OCI-M2 (cell line): ENCODE data around the gene RABGAP1L.

Experiments
- DNase-seq: peaks from one replicate; lab custom pipeline; 2025; ENCODE audit not compliant: unreplicated experiment; lab: John Stamatoyannopoulos, UW

Gene RABGAP1L

DNA sequence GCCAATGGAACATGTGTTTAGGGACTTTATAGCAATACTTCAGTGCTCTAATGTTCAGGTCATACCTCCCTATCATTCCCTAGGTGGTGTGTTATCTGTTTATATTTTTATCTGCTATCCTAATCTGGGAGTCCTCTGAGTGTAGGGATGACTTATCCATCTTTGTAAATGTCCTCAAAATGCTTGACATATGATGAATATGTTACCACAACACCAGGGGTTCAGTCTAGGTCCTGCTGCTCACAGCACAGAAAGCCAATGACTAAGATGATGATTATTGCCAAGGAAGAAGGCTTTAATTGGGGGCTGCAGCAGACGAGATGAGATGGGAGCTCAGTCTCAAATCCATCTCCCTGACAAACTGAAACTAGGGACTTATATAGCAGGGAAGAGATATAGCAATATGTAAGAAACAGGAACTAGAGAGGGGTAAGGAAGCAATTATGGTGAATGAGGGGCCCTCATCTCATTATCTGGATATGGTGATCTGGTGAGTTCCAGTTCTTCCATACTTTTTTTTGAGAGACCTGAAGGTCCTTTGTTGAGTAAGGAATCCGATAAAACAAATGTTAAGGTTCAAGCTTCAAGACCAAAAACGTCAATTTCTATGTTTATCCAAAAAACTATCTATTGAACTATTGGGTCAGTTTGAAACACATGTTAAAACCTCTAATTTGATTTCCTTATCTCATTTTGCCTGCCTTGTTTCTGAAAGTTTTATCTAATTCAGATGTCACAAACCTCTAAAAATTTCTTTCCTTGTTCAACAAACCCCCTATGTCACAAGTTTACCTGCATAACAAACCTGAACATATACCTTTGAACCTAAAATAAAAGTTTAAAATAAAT lies 583.7 kb downstream of the RABGAP1L start:
- DNase-seq = no peak

DNA sequence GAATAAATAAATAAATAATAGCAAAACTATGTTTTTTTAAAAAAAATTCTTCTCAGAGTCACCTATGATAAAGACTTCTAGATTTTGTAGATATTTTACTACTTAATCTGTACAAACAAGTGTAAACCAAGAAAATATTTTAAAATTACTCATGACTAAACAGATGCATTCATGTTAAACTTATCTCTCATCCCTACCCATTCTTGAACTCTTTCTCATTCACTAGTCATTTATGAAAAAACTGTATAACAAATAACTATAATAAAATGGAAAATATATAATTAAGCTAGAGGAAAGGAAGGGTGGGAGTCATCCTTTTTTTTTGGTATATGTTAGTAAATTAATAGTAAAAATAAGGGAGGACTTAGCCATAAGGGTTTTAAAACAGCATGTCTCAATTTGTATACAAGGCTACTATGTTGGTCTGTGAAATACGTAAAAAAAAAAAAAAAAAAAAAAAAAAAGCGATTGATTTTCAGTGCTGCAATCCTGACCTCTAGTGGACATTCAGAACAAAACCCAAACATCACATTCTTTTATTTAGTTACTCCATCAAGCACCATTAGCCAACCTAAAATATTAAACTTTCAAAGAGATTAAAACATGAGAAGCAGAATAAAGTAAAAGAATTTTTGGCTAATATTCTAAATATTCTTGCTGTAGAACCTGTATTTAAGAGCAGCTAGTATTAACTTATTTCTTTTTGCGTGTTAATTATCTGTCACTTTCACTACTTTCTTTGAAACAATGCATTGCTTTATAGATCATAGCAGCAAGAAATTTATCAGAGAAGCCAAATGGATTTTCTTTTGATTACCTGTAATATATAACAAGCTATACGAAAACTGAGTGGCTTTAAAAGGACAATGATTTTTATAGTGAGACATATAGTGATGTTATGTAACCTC lies 584.6 kb downstream of the RABGAP1L start:
- no peak for DNase-seq

DNA sequence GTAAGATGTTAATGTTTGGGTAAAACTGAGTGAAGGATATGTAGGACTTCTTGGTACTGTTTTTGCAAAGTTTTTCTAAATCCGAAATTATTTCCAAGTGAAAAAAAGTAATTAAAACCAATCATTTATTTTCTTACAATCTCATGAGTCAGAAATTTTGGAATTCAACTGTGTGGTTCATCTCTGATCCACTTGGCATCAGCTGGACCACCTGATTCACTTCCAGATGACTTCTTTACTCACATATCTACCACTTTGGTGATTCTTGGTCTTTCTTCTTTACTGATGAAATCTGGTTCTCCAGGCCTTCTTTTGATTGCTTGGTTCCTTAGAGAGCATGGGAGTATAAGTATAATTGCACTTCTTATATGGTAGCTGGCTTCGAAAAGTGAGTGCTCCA lies 585.6 kb downstream of the RABGAP1L start:
- no peak for DNase-seq

DNA sequence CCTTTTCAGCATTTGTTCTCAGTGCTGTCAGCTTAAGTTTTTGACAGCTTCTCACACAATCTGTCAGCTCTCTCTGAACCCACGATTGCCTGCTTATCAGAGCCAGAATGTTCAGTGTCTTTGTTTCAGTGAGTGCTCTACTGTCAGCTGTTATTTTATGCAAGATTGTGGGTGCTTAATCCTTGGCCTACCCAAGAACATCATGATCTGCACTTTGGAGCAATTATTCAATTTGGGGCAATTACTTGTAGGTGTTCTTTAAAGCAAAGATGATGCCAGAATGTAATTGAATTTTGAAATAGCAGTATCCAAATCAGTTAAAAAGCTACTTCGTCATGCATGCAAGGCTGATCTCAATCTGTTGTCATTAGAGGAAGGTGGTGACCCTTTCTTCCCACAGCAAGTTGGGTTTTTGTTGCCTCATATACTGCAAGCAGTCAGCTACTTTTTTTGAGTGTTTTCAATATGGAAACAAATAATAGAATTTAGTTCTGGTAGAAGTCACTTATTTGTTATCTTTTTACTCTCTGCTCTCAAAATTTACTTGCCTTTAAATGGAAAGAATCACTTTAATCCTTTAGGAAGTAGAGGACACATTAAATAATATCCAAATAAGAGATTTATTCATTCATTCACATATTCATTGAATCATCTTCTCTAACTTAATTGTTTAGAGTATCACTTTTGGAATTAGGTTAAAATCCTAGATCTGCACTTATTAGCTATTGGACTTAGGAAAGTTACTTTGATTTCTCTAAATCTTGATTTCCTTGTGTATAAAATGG lies 586.9 kb downstream of the RABGAP1L start:
- DNase-seq = no peak

DNA sequence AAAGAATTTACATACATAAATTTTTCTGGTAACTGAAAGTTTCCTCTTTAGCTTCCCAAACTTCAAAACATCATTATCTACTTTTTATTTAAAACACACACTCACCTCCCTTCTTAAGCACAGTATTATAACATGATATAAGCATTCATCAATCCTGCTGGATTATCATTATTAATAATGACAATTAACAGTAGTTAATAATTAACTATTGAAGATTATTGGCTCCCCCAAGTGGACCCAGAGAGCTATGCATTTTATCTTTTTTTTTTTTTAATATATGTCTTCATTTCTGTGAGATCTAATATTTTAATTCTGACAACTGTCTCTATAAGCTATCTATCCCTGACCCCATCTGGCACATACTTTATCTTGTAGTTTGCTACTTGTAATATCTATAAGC lies 588.3 kb downstream of the RABGAP1L start:
- DNase-seq = no peak

DNA sequence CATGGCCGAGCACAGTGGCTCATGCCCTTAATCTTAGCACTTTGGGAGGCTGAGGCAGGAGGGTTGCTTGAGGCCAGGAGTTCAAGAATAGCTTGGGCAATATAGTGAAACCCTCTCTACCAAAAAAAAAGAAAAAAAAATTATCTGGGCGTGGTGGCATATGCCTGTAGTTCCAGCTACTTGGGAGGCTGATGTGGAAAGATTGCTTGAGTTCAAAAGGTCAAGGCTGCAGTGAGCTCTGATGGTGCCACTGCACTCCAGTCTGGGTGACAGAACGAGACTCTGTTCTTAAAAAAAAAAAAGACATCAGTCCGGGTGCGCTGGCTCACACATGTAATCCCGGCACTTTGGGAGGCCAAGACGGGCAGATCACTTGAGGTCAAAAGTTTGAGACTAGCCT lies 589.3 kb downstream of the RABGAP1L start:
- no peak for DNase-seq

DNA sequence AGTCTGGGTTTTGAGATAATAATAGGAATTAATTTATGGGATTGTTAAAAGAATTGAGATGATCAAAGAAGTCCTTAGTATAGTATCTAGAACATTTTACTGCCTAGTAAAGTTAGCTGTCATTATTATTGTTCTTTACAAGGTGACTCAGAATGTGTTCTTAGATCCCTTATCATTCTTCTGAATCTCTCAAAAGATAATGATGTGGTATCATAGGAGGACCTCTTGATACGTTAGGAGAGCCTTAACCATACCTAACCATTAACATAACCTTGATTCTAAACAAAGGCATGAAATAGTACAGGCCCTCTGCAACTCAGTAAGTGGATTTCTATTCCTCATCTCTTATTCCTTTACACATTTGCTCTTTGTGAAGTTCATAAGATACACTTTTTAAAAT lies 593.8 kb downstream of the RABGAP1L start:
- no peak for DNase-seq

DNA sequence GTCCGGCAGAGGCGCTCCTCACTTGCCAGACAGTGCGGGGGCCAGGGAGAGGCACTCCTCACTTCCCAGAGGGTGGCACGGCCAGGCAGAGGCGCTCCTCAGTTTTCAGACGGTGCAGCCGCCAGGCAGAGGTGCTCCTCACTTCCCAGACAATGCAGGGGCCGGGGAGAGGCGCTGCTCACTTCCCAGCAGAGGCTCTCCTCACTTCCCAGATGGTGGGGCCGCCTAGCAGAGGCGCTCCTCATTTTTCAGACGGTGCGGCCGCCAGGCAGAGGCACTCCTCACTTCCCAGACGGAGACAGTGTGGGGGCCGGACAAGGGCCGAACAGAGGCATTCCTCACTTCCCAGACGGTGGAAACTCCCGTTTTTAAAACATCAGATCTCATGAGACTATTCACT lies 602.0 kb downstream of the RABGAP1L start:
- DNase-seq = no peak

DNA sequence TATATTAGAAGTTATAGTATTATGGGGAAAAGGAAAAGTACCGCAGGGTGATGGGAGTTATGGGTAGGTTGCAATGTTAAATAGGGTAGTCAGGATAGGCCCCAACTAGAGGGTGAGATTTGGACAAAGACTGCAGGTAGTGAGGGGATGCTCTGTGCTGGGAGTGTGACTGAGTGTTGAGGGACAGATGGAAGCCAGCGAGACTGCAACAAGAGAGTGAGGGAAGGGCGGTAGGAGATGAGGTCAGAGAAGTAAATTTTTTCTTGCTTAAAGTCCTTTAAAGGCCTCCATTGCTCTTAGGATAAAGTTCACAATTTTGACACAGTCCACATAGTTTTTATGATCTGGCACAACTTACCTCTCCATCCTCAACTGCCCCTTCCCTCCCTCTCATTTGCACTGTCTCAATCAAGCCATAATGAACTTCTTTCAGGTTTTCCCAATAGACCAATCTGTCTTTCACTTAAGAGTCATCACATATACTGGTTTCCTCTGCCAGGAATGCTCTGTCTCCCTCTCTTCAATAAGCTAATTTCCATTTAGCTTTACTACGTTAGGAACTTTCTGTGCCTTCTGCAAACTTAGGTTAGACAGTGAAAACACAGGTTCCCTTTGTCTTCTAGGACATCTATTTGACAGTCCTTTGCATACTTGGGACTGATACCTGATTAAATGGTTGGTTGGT lies 602.7 kb downstream of the RABGAP1L start:
- no peak for DNase-seq

DNA sequence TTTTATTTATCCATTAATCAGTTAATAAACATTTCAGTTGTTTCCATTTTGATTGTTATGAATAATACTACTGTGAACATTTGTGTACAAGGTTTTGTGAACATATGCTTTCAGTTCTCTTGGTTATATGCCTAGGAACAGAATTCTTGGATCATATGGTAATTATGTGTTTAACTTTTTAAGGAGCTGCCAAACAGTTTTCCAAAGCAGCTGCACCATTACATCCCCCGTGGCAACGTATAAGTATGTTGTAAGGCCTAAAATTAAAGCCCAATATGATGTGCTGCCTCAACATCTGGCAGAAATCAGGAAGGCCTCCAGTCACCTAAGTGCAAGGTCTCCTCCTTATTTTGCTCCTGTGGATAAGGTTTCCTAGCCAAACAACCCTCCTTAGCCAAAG lies 604.9 kb downstream of the RABGAP1L start:
- no peak for DNase-seq

DNA sequence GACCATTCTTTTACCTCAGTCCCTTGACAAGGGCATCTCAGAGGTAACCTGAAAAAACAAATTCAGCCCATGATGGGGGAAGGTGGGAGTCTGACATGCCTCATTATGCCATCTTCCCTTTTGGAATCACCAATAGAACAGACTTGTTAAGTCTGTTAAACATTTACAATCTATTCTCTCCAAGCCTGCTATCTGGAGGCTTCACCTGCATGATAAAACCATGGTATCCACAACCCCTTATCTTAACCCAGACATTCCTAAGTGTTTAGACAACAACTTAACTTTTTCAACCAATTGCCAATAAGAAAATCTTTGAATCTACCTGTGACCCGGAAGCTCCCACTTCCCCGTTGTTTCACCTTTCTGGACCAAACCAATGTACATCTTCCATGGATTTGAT lies 607.4 kb downstream of the RABGAP1L start:
- no peak for DNase-seq

DNA sequence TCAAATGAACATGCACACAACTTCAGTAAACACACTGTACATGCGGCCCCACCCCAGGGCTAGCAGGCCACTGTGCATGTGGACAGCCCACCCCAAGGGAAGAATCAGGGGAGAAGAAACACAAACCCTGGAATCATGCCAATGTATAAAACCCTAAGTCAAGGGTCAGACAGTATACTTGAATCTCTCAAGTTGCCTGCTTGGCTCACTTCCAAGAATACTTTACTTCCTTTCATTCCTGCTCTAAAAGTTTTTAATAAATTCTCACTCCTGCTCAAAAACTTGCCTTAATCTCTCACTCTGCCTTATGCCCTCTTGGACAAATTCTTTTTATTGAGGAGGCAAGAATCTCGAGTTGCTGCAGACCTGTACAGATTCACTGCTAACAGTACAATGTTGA lies 609.2 kb downstream of the RABGAP1L start:
- DNase-seq = no peak

DNA sequence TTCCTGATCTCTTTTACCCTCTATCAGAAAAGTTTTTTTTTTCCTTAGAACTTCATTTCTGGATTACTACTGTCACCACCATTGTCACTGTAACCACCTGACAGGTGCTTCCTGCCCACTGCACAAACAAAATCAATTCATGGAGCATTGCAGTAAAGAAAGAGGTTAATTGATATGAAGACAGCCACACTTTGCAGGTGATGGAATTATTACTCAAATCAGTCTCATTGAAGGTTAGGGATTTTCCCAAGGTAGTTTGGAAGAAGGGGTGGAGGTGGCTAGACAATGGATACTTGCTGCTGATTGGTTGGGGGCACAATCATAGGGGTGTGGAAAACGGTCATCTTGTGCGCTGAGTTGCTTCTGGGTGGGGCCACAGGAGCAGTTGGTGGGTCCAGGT lies 609.6 kb downstream of the RABGAP1L start:
- DNase-seq = no peak

DNA sequence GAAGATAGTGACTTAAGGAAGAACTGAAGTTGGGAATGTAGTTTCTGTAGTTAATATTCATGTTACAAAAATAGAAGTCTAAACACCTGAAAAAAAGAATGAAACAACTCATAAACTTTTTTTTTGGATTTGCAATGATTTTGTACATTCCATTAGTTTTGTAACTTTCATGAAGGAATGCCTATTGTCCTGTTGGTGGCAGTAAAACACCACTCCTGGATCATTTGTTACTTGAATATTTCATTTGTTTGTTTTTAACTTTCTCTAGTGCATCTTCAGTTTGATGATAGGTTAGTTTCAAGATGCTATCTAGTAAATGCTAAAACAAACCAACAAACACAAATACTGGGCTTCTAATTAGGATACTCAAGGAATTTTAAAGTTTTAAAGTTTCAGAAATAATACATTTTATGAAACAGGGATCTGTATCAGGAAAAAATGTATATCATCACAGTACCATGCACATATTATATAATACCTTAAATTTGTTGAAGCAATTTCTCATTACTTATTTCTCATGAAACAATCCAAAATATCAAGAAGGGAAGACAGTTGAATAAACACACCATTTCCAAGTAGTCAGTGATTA lies 610.7 kb downstream of the RABGAP1L start:
- no peak for DNase-seq

DNA sequence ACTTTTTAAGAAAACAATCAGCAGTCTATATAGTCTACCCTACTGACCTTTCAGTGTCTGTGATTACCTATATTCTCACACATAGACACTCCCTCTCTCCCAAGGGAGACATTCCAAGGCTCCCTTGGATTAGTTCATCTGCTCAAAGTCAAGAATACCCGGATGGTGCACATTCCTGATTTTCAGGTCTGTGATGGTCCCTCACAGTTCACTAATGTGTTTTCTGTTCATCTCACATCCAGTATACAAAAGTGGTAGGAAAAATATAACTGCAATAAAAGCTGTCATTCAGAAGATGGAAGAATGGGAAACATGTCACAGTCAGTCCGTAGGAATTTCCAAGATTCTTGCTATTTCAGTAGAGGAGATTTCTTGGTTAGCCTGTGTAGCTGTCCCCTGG lies 616.3 kb downstream of the RABGAP1L start:
- DNase-seq = no peak

DNA sequence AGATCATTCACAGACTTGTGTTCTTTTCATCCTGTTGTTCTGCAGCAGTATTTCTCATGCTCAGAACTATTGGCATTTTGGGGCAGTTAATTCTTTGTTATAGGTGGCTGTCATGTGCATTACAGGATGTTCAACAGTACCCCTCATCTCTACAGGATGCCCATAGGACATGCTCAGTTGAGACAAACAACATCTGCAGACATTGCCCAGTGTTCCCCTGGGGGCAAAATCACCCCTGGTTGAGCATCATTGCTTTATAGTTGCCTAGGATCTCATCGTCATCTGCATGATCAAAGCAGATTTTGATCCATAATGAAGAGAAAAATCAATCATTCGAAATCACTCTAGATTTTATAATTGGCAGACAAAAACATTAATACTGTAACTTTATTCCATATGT lies 617.9 kb downstream of the RABGAP1L start:
- no peak for DNase-seq

DNA sequence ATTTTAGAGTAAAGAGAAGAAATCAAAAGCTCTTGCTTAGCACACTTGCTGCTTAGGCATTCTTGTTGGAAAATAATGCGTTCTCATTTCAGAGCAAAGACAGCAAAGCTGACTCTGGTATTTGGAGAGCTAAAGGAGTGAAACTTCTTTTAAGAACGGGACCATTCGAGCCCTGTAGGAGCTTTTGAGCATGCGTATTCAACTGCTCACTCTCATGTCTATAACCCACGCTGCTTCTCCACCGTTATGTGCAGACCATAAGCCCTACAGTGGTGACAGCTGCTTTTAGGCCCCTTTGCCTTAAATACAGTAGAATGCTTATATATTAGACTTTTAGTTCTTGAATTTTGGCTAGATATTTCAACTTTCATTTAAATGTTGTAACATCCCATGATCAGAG lies 626.2 kb downstream of the RABGAP1L start:
- DNase-seq = no peak

DNA sequence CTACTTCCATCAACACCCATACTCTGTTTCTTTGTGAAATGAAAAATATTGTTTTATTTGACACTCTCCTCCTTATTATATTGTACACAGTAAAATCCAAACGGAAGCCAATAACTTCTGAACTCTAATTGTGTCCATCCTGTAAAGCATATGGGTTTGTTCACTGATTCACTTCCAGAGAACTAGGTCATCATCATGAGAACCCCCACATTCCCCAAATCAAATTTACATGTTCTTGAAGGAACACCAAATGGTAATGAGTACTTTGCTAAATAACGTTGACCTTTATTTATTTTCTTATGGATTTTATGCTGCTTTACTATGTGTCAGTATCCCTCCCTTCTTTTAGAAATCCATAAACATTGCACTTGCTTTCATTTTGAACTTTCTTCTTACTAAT lies 627.0 kb downstream of the RABGAP1L start:
- no peak for DNase-seq

DNA sequence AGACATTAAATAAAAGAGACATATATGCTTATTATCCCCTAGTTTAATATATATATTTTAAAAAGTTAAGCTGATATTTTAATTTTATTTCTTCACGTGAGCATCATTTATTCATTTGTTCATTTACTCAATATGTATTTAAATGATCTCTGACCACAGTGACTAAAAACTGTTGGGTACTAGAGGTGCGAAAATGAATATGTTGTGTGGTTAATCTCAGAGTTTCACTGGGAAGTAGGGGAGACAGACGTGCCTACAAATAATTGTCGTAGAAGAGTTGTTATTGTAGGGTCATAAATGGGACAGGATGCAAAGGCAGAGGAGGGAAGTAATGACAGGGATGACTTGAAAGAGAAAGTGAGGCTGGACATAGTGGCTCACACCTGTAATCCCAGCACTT lies 627.4 kb downstream of the RABGAP1L start:
- no peak for DNase-seq

DNA sequence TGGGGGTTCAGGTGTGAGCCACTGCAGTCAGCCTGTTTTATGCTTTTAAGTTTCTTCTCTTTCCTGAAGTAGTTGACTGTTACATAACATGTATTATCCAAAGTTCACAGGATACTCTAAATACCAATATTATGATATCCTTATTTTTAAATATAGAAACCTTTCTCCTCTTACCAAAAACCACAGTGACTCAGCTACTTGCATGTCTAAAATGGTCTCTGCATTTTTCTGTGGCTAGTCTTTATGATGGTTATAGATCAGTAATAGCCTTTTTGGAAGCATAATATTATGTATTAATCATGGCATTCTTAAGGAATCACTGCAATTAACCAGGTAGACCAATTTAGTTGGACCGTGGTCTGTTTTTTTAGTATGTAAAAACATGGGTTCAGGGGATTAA lies 629.7 kb downstream of the RABGAP1L start:
- DNase-seq = no peak
